DMS79 treated with DMSO at 0.1 percent for 48 hours (cell line): ENCODE measurements around the gene TMEM101.
"Not testable (repeated sequence)": the region's sequence is repeated elsewhere in the genome, so short reads cannot be mapped to it uniquely, and the experiment has no call there.

Experiments
- DNase-seq: peaks from one replicate; lab custom pipeline; 2025; lab: John Stamatoyannopoulos, UW

Gene TMEM101

GRCh38 chr17:44014437-44015172 lies at the start of gene TMEM101:
TSS of gene TMEM101 (minus strand) at chr17:44014963. CDS start at chr17:44014952, 11 bp downstream.
- DNase-seq, result peak; percentile 90

DNA sequence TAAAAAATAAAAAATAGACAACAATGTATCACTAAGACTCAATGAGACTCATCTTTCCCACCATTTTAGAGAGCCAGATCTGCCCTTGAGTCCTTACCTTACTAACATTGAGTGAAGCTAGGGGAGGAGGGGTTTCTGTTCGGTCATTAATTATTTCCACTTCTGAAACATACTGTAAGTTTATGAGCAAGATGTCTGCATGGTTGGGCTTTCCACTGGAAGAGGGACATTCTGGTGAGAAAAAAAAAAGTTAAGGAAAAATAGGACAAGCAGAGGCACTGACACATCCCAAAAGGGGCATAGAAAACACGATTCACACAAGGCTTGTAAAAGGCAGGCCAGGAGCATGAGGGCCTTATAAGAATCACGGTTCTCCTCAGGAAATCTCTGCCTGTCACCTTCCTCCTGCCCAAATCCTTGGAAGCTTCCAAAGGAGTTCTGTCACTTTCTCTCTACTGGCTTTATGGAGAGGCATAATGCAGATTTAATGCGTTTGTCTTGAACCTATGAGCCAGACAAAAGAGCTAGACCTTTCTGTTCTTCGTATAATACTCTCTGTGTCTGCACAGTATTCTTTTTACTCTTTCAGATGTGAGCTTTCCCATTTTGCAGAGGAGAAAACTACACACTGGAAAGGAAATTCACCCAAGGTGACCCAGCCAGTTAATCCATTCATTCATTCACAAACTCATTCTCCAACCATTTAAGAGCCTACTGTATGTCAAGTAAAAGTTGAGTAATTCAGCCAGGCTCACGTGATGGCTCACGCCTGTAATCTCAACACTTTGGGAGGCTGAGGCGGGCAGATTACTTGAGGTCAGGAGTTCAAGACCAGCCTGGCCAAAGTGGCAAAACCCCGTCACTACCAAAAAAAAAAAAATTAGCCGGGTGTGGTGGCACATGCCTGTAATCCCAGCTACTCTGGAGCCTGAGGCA lies 49.2 kb upstream of the TMEM101 start:
- no peak for DNase-seq

GRCh38 chr17:44062871-44063270 lies 48.1 kb upstream of the TMEM101 start:
- DNase-seq, result no peak

GRCh38 chr17:44061446-44061845 lies 46.7 kb upstream of the TMEM101 start:
- no peak for DNase-seq

DNA sequence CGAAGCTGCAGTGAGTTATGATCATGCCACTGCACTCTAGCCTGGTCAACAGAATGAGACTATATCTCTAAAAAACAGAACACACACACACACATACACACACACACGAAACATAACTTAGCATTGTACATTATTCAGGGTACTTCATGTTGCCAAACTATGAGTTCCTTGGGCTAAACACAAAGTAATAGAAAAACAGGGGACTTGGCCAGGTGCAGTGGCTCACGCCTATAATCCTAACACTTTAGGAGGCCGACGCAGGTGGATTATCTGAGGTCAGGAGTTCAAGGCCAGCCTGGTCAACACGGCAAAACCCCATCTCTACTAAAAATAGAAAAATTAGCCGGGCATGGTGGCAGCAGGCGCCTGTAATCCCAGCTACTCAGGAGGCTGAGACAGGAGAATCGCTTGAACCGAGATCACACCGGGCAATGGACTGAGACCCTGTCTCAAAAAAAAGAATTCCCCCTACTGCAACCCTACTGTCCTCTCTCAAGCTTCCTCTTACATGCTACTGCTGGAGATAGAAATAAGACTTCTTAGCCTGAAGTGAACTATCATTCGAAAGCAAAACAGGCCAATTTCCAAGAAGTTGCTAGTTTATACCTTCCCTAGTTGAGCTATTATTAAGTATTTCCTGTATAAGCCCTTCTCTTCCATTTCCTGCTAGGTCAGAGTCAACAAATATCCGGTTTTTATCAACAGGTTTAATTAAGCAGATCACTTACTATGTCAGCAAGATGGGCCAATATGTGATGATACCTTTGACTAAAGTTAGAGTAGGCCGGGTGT lies 44.5 kb upstream of the TMEM101 start:
- DNase-seq, result no peak

DNA sequence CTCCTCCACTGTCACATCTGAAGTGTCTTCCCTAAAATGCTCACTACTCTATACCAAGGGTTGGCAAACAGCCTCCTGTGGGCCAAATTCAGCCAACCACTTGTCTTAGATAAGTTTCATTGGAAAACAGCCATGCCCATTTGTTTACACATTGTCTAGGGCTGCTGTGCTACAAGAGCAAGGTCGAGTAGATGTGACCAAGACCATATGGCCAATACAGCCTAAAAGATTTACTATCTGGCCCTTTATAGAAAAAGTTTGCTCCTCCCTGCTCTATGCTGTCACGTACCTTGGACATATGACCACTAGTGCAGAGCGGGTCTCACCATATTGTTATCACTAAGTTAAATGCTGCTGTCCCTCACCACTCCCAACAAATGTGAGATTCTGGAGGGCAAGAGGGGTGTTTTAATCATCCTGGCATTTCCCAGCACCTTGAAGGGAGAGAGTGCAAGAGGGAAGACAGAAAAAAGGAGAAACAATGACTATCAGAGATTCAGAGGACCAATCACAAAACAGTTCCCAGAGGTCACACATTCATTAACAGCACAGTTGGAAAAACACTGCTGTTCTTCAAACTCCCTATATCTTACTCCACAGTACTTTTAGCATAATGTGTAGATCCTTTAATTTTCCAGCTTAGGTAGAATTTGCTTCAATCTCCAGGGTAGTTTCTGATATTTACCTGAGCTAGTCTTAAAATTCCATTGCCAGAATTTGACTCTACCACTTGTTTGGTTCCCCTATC lies 38.5 kb upstream of the TMEM101 start:
- DNase-seq, result peak; percentile 16

GRCh38 chr17:44049294-44050060 lies 34.7 kb upstream of the TMEM101 start:
- DNase-seq, result no peak

GRCh38 chr17:44046893-44047292 lies 32.1 kb upstream of the TMEM101 start:
- not testable (repeated sequence) for DNase-seq

- DNase-seq, result no peak
Measured at GRCh38 chr17:44045486-44045885, 30.7 kb upstream of the TMEM101 start.

DNA sequence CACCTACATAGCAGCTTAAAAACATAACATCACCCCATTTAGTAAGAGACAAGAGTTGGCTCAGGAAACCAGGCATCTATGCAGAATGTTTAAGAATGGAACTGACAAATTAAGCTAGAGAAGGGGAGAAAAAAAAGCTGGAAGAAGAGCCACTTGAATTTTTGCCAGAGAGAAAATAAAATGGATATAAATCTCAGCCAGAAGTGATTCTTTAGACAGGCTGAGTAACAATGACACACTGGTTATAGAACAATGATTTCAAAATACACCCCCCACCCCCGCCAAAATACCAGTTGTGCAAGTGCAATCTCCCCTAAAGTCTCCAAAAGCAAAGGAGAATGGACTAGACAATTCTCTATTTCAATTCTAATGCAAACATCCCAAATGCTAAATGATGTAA lies 29.3 kb upstream of the TMEM101 start:
- no peak for DNase-seq

- DNase-seq, result no peak
Measured at GRCh38 chr17:44043272-44043696, 28.5 kb upstream of the TMEM101 start.

DNA sequence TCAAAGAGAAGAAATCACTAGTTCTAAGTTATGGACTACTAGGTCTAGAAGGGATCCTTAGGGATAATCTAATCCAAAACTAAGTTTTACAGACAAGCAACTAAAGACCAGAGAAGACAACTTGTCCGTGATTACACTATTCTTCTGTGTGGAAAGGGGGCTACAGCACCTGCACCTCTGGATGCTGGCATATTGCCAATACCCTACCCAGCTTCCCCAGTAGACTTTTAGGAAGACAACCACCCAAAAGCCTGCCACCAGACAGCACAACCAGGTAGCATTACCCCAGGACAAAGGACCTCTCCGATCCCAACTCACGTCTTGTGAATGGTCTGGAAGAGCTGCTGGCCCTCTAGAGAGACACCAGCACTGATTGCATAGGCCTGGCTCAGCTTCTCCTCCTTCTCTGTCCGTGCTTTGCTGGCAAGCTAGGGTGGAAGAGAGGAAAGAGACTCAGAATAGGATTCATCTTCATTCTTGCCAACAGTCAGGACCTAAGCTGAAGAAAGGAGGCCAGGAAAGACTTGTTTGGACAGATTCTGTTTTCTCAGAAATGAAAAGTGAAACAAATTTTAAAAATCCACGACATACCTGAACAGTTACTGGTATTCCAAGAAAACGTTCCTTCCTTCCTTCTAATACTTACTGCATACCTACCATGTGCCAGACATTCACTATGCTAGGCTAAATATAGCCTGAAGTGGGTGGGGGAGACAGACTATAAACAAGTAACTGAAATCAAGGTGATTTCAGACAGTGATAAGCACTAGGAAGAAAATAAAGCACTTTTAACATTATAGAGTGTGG lies 25.3 kb upstream of the TMEM101 start:
- DNase-seq, result no peak

- no peak for DNase-seq
Measured at GRCh38 chr17:44038604-44039011, 23.8 kb upstream of the TMEM101 start.

DNA sequence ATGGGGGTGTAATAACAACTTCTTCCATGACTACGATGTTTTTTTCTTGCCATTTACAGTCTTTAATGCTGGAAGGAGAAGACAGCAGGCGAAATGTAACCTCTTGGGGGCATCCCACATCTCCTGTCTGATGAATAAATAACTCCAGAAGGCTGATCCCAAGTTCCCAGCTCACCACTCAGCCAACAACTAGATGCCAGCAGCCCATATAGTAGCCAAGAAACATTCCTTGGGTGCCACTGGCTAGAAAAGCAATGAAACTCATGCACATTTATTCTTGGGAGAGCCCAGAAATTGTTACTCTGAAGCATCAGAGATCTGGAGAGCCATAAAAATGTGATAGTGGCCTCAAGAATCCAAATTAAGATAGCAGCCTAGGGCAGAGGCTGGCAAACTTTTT lies 22.7 kb upstream of the TMEM101 start:
- DNase-seq, result no peak

GRCh38 chr17:44034688-44035087 lies 19.9 kb upstream of the TMEM101 start:
- DNase-seq, result not testable (repeated sequence)

DNA sequence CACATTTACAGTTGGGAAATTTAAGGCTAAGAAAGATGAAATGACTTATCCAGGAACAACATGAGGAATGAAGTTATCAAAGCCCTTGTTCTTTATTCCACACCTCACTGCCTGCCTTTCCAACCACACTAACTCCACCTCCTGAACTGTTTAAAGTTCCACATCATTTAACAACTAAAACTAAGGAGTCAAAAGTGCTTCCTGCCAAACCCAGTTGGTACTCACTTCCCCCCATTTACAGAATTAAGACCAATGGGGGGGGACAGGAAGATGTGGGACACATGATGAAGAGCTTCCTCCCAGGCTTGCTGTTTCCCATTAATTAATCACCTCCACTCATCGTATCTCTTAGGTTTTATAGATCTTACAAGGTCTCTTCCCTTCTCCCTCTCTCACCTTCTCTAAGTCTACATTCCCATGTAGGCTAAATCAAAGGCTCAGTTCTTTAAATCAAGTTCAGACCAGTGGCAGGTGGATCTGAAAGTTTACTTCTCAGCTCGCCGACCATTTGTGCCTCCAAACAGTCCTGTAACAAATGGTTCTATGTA lies 19.2 kb upstream of the TMEM101 start:
- DNase-seq, result no peak

DNA sequence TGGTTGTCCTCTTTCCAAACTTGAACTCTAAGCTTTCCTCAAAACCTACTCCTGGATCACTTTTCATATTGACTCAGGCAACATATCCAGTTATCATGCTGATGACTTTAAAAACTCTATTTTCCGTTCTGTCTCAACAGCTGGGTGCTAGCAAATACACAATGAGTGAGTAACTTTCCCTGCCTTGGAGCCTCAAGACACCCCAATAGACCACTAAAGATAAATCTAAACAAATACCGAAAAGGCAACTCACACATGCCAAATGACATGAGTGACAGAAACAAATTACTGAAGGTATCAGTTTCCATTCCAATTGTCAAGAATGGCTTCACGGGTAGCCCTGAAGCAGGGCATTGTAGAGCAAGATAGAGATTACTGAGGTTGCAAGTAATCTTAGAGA lies 15.7 kb upstream of the TMEM101 start:
- no peak for DNase-seq

- DNase-seq, result no peak
Measured at GRCh38 chr17:44029736-44030135, 15.0 kb upstream of the TMEM101 start.

DNA sequence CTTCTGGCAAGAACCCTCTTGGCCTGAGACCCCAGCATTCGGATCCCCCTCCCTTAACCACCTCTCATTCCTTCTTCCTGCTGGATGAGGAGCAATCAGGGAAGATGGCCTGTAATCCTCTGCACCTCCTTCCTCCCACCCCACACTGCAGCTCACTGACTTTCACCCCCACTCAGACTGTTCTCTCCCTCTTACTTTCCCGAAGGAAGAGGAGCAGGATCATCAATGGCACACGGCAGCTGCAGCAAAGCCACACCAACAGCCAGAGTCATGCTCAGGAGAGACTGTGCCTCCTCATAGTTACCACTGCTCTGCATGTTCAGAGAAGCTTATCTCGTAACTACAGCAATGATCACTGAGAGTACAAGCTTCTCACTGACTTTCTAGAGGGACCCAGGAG lies 10.1 kb upstream of the TMEM101 start:
- no peak for DNase-seq

- DNase-seq, result peak; percentile 84
Measured at GRCh38 chr17:44024271-44024663, 9.5 kb upstream of the TMEM101 start.
